ENCODE data around the gene CFAP100. TPM values are rescaled to one million over a fixed set of nuclear protein-coding genes. Genes with fewer than 3 reads are reported as not detected.

The CFAP100 gene
- total and polyA plus RNA-seq, 10 of the 15 experiments (the other 5 are each of a cell fraction or from before 2014, with no cell fraction given): 0.04 to 0.27 TPM; not detected in 8

DNA sequence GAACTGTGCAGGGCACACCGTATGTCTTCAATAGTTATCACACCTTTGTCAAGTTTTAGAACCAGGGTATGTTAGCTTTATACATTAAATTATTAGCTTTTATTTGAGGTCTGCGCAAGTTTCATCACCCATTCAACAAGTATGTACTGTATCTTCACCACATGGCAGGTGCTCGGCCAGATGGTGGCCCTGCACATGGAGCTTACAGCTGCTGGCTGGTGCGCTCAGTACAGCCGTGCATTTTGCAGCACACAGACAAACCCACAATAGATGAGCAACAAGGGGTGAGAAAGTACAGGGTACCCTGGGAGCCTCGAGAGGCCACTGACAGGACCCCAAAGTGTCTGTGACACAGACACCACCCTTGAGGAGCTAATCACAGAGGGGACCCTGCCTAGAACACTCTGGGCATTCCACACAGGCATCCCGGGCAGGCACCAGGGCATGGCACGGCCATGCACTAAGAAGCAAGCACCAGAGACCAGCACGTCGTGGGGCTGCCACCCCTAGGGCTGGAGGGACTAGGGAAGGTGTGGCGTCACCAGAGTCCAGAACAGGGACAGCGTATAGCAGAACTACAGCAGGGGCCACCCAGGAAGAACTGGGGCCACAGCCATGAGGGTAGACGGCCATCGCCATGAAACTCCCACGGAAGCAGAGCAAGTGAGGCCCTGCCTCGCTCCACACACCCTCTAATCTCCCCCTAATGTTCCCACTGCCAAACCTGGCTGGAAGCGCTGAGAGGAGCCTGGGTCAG, 53.6 kb downstream of the CFAP100 start:
- in situ Hi-C loops (cut with MboI): no loop called here
- FAIRE-seq: no peak
- CTCF ChIA-PET: no interaction called here
- Histone ChIP-seq H2AFZ (ENCODE audit: control insufficient read depth, low read depth, low read length) (no peak overlapping the region), H3K4me3 (no peak overlapping the region), H3K27me3 (replicated peaks in 1 of 2; ENCODE audit: control insufficient read depth in 2 of 2, insufficient read depth in 2 of 2, low read length in 1 of 2) (no peaks in the 10 kb centered on the region), H4K20me1 (ENCODE audit: control insufficient read depth, insufficient read depth) (no peaks in the 10 kb centered on the region), H3K4me2 (ENCODE audit: control insufficient read depth, insufficient read depth) (no peak overlapping the region), H3K9me3 (replicated peaks; ENCODE audit: control insufficient read depth, insufficient read depth, low read length) (no peaks in the 10 kb centered on the region), H3K36me3 (ENCODE audit: control insufficient read depth in 2 of 2, insufficient read depth in 2 of 2, low read length in 1 of 2) (peaks cover 8 to 10% of the 10 kb centered on the region in 2 experiments; a peak in 3 of 4 replicates), H3K79me2 (ENCODE audit: control insufficient read depth, insufficient read depth, low read length) (no peaks in the 10 kb centered on the region), H3K4me1 (ENCODE audit: control insufficient read depth, insufficient read depth, low read length) (no peaks in the 10 kb centered on the region), H3K27ac (ENCODE audit: control insufficient read depth, insufficient read depth) (no peak overlapping the region), H3K9ac (ENCODE audit: control insufficient read depth, insufficient read depth, low read length) (no peak overlapping the region)
- RAD21 ChIA-PET (ENCODE audit: unreplicated experiment): no interaction called here
- no peak for ATAC-seq
- WGBS (ENCODE audit: insufficient coverage, insufficient replicate concordance, low lambda C conversion rate, missing lambda C conversion rate): 95% methylated on average over 16 of the region's 17 CpGs
- DNase-seq (ENCODE audit: low read depth, low spot score): no peak
- POLR2A ChIA-PET: no interaction called here
- no TSS peak for BruUV-seq (replicated peaks)
- SMC1A ChIA-PET (ENCODE audit: uncharacterized antibody, unreplicated experiment): interaction anchor here (0.8 kb wide), 1 partner anchor 14 kb away, joined by 4 read pairs; no protein-coding TSS in a partner anchor
- intact Hi-C loops (cut with micrococcal nuclease; ENCODE audit: unreplicated experiment): no loop called here
- TF ChIP-seq NFXL1 (IDR thresholded peaks at IDR 0.05; ENCODE audit: borderline replicate concordance): no peak
- TF ChIP-seq, protein P1, sequence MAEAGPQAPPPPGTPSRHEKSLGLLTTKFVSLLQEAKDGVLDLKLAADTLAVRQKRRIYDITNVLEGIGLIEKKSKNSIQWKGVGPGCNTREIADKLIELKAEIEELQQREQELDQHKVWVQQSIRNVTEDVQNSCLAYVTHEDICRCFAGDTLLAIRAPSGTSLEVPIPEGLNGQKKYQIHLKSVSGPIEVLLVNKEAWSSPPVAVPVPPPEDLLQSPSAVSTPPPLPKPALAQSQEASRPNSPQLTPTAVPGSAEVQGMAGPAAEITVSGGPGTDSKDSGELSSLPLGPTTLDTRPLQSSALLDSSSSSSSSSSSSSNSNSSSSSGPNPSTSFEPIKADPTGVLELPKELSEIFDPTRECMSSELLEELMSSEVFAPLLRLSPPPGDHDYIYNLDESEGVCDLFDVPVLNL (IDR thresholded peaks at IDR 0.05; ENCODE audit: low read depth, low read length): no peak
- TF ChIP-seq NRF1 (conservative IDR thresholded peaks at IDR 0.05; ENCODE audit: low read depth, low read length): no peak
- TF ChIP-seq NR2C1 (IDR thresholded peaks at IDR 0.05): no peak
- TF ChIP-seq YBX1 (IDR thresholded peaks at IDR 0.05): no peak
- TF ChIP-seq TCF7 (IDR thresholded peaks at IDR 0.05; ENCODE audit: borderline replicate concordance): no peak
- no peak for TF ChIP-seq ZNF217 (IDR thresholded peaks at IDR 0.05)
- TF ChIP-seq NR2F1 (conservative IDR thresholded peaks at IDR 0.05): no peak
- TF ChIP-seq NBN (IDR thresholded peaks at IDR 0.05): no peak
- no peak for TF ChIP-seq SP1 (IDR thresholded peaks at IDR 0.05; ENCODE audit: low read depth, low read length)
- no peak for TF ChIP-seq PML (IDR thresholded peaks at IDR 0.05; ENCODE audit: low read length)
- TF ChIP-seq, protein P2, sequence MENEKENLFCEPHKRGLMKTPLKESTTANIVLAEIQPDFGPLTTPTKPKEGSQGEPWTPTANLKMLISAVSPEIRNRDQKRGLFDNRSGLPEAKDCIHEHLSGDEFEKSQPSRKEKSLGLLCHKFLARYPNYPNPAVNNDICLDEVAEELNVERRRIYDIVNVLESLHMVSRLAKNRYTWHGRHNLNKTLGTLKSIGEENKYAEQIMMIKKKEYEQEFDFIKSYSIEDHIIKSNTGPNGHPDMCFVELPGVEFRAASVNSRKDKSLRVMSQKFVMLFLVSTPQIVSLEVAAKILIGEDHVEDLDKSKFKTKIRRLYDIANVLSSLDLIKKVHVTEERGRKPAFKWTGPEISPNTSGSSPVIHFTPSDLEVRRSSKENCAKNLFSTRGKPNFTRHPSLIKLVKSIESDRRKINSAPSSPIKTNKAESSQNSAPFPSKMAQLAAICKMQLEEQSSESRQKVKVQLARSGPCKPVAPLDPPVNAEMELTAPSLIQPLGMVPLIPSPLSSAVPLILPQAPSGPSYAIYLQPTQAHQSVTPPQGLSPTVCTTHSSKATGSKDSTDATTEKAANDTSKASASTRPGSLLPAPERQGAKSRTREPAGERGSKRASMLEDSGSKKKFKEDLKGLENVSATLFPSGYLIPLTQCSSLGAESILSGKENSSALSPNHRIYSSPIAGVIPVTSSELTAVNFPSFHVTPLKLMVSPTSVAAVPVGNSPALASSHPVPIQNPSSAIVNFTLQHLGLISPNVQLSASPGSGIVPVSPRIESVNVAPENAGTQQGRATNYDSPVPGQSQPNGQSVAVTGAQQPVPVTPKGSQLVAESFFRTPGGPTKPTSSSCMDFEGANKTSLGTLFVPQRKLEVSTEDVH (IDR thresholded peaks at IDR 0.05; ENCODE audit: low read depth, partially characterized antibody): no peak
- no peak for TF ChIP-seq PAX5 (IDR thresholded peaks at IDR 0.05; ENCODE audit: borderline replicate concordance, low read depth, low read length)
- TF ChIP-seq, protein P3, sequence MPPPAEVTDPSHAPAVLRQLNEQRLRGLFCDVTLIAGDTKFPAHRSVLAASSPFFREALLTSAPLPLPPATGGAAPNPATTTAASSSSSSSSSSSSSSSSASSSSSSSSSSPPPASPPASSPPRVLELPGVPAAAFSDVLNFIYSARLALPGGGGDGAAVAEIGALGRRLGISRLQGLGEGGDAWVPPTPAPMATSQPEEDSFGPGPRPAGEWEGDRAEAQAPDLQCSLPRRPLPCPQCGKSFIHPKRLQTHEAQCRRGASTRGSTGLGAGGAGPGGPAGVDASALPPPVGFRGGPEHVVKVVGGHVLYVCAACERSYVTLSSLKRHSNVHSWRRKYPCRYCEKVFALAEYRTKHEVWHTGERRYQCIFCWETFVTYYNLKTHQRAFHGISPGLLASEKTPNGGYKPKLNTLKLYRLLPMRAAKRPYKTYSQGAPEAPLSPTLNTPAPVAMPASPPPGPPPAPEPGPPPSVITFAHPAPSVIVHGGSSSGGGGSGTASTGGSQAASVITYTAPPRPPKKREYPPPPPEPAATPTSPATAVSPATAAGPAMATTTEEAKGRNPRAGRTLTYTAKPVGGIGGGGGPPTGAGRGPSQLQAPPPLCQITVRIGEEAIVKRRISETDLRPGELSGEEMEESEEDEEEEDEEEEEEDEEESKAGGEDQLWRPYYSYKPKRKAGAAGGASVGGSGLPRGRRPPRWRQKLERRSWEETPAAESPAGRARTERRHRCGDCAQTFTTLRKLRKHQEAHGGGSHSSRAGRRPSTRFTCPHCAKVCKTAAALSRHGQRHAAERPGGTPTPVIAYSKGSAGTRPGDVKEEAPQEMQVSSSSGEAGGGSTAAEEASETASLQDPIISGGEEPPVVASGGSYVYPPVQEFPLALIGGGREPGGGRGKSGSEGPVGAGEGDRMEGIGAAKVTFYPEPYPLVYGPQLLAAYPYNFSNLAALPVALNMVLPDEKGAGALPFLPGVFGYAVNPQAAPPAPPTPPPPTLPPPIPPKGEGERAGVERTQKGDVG (CRISPR knock-in tag; IDR thresholded peaks at IDR 0.05): no peak

Data from GM12878 (cell line).